ENCODE data around the gene ZSCAN30.
A peak's percentile ranks its signal among the peaks of the same experiment; 100 is the strongest.

Gene ZSCAN30

GRCh38 chr18:35247412-35248249 is 42.4 kb downstream of the ZSCAN30 start:
- no peak for DNase-seq (ENCODE audit: low spot score)
- TF ChIP-seq, protein P1, sequence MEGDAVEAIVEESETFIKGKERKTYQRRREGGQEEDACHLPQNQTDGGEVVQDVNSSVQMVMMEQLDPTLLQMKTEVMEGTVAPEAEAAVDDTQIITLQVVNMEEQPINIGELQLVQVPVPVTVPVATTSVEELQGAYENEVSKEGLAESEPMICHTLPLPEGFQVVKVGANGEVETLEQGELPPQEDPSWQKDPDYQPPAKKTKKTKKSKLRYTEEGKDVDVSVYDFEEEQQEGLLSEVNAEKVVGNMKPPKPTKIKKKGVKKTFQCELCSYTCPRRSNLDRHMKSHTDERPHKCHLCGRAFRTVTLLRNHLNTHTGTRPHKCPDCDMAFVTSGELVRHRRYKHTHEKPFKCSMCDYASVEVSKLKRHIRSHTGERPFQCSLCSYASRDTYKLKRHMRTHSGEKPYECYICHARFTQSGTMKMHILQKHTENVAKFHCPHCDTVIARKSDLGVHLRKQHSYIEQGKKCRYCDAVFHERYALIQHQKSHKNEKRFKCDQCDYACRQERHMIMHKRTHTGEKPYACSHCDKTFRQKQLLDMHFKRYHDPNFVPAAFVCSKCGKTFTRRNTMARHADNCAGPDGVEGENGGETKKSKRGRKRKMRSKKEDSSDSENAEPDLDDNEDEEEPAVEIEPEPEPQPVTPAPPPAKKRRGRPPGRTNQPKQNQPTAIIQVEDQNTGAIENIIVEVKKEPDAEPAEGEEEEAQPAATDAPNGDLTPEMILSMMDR (IDR thresholded peaks at IDR 0.05; ENCODE audit: extremely low read depth, missing control alignments) = no peak

- TF ChIP-seq, protein P1 (IDR thresholded peaks at IDR 0.05; ENCODE audit: extremely low read depth, missing control alignments) = no peak
- no peak for DNase-seq (ENCODE audit: low spot score)
These were observed 43.2 kb downstream of the ZSCAN30 start for GRCh38 chr18:35246831-35247230.

DNA sequence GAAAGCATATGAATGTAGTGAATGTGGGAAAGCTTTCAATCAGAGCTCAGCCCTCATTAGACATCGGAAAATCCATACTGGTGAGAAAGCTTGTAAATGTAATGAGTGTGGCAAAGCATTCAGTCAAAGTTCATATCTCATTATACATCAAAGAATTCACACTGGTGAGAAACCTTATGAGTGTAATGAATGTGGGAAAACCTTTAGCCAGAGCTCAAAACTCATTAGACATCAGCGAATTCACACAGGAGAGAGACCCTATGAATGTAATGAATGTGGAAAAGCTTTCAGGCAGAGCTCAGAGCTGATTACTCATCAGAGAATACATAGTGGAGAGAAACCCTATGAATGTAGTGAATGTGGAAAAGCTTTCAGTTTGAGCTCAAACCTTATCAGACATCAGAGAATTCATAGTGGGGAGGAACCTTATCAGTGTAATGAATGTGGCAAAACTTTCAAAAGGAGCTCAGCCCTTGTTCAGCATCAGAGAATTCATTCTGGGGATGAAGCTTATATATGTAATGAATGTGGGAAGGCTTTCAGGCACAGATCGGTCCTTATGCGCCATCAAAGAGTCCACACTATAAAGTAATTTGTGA is 44.2 kb downstream of the ZSCAN30 start:
- TF ChIP-seq, protein P1 (IDR thresholded peaks at IDR 0.05; ENCODE audit: extremely low read depth, missing control alignments) = no peak
- no peak for DNase-seq (ENCODE audit: low spot score)

DNA sequence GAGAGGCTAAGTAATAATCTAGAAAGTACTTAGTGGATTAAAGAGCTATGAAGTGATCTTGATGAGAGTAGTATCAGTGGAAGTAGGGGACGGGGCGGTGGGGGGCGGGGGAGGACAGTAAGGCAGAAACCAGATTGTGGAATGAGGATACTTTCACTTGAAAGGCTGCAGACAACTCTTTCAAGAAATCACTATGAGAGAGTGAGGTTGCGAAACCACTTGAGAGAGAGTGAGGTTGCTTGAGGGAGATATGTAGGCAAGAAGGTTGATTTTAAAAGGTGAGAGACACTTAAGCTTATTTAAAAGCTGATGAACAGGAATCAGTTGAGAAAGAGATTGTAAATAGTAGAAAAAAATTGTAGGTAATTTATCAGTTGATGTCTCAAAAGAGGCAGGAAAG is 45.4 kb downstream of the ZSCAN30 start:
- no peak for DNase-seq (ENCODE audit: low spot score)
- TF ChIP-seq, protein P1 (IDR thresholded peaks at IDR 0.05; ENCODE audit: extremely low read depth, missing control alignments) = no peak

DNA sequence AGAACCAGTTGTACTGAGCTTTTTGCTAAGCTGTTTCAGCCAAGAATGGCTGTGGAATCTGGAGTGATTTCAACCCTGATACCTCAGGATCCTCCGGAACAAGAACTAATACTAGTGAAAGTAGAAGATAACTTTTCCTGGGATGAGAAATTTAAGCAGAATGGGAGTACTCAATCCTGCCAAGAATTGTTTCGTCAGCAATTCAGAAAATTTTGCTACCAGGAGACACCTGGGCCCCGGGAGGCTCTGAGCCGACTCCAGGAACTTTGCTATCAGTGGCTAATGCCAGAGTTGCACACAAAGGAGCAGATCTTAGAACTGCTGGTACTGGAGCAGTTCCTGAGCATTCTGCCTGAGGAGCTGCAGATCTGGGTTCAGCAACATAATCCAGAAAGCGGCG is 47.6 kb downstream of the ZSCAN30 start:
- TF ChIP-seq, protein P1 (IDR thresholded peaks at IDR 0.05; ENCODE audit: extremely low read depth, missing control alignments) = no peak
- no peak for DNase-seq (ENCODE audit: low spot score)

DNA sequence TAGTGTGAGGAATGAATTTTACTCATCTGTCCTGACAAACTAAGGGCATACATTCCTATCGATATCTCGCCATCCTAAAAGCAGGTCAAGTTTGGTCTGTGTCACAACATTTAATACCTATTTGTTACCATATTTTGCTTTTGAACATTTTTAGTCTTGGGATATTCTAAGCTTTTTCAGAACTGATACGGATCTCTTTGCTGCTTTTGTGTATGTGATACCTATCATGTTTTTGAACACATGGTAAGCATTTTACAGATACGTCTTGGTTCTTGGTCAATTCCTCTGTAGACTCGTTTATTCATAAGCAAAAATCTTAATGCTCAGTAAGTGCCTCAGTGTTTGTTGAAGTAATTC is 48.6 kb downstream of the ZSCAN30 start:
- TF ChIP-seq, protein P1 (IDR thresholded peaks at IDR 0.05; ENCODE audit: extremely low read depth, missing control alignments) = no peak
- no peak for DNase-seq (ENCODE audit: low spot score)

DNA sequence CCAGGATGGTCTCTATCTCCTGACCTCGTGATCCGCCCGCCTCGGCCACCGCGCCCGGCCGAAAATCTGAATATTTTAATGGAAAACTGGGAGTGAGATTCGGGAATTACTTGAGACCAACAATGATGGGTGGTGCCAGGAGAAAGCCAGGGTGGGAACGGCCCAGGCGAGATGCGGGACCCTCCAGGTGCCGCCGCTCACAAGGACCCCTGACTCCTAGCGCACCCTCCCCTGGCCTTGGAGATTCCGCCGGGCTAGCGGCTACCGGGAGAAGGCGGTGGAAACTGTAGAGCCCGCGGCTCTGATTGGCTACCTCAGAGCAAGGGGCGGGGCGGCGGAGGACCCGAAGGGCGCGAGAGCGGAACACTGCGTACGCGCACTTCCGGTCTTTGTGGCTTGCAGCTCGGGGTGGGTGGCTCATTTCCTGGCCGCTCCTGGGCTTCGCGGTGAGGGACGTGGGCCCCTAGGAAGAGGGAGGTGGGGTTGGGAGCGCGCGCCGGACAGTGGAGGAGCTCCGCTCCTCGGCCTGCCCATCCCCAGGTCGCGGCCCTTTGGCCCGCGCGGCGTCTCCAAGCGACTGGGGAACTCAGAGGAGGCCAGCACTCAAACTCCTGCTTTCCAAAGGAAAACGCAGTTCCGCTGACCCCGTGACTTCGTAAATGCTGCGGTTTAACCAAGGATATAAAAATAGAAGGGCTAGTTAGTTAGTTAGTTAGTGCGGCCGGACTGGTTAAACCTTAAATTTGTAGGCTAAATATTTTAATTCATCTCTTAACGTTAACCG is 49.2 kb downstream of the ZSCAN30 start, which contains the start of gene ZNF397:
ZNF397 (plus strand) TSS at position 371 of the 784 bp plus-strand sequence. CDS start 1,437 bp downstream, outside the sequence.
- peak; percentile 94 for DNase-seq (ENCODE audit: low spot score)
- TF ChIP-seq, protein P1 (IDR thresholded peaks at IDR 0.05; ENCODE audit: extremely low read depth, missing control alignments) = no peak
